HEK293 (cell line): Measurements from ENCODE around the gene ZNF70.
A peak's percentile ranks its signal among the peaks of the same experiment; 100 is the strongest.

ENCODE experiments used
- CTCF ChIA-PET: fragments of 350-600 bp; formaldehyde crosslinking; extraction: SDS; loops from one replicate; lab custom pipeline; 2021; ENCODE audit warnings: antibody characterized with exemption; lab: Yijun Ruan, JAX
- POLR2A ChIA-PET: fragments of 300-600 bp; formaldehyde crosslinking; extraction: SDS; loops from one replicate; lab custom pipeline; 2020; ENCODE audit warnings: antibody characterized with exemption, inconsistent platforms; lab: Yijun Ruan, JAX
- H3K27ac ChIP-seq: fragments of 200-500 bp; sonication (Bioruptor generic); 2 replicates; pipeline ENCODE4 v1.5.1; 2014; ENCODE audit warnings: low read depth, low read length, control low read depth, inconsistent platforms; ENCODE audit errors: extremely low read depth
- H3K36me3 ChIP-seq, 2 experiments: fragments of 200-500 bp in 1 of 2; sonication (Bioruptor generic) in 1 of 2; 1 replicate in 1 of 2; 2 replicates in 1 of 2; pipeline ENCODE4 v1.5.1; 2014 to 2017; ENCODE audit warnings: inconsistent platforms in 2 of 2, low read length in 2 of 2; ENCODE audit not compliant: control insufficient read depth in 2 of 2, insufficient read depth in 1 of 2
- H3K4me1 ChIP-seq: fragments of 200-500 bp; sonication (Bioruptor generic); 2 replicates; pipeline ENCODE4 v1.5.1; 2014; ENCODE audit warnings: mild to moderate bottlenecking, low read length, inconsistent platforms; ENCODE audit not compliant: control insufficient read depth, insufficient read depth
- H3K4me3 ChIP-seq: 2 replicates; pipeline ENCODE4 v1.5.1; 2011; ENCODE audit warnings: low read depth, mild to moderate bottlenecking, control low read depth, low read length, moderate library complexity
- H3K9me3 ChIP-seq: fragments of 200-500 bp; sonication (Bioruptor generic); 2 replicates; pipeline ENCODE4 v1.5.1; 2014; ENCODE audit warnings: low read depth, low read length, inconsistent platforms; ENCODE audit not compliant: control insufficient read depth, insufficient read depth
- FEZF1 ChIP-seq: fragments of 450-650 bp; formaldehyde crosslinking; IDR thresholded peaks from 2 replicates; pipeline ENCODE4 v1.5.1; 2016; ENCODE audit warnings: missing biosample characterization, missing genetic modification characterization
- GLIS1 ChIP-seq: fragments of 450-650 bp; formaldehyde crosslinking; IDR thresholded peaks from 2 replicates; pipeline ENCODE4 v1.5.1; 2016; ENCODE audit warnings: missing biosample characterization, missing genetic modification characterization
- GLIS2 ChIP-seq: fragments of 450-650 bp; formaldehyde crosslinking; IDR thresholded peaks from 2 replicates; pipeline ENCODE4 v1.5.1; 2016; ENCODE audit warnings: missing biosample characterization, missing genetic modification characterization
- IKZF3 ChIP-seq: fragments of 450-650 bp; IDR thresholded peaks from 2 replicates; pipeline ENCODE4 v1.5.0; 2018; ENCODE audit warnings: missing biosample characterization, mild to moderate bottlenecking, missing genetic modification characterization, moderate library complexity
- KLF8 ChIP-seq: fragments of 450-650 bp; formaldehyde crosslinking; IDR thresholded peaks from 2 replicates; pipeline ENCODE4 v1.5.1; 2016; ENCODE audit warnings: missing biosample characterization, missing genetic modification characterization
- OSR2 ChIP-seq: fragments of 450-650 bp; formaldehyde crosslinking; IDR thresholded peaks from 2 replicates; pipeline ENCODE4 v1.5.1; 2016; ENCODE audit warnings: missing biosample characterization, missing genetic modification characterization
- PRDM1 ChIP-seq: fragments of 450-650 bp; formaldehyde crosslinking; IDR thresholded peaks from 2 replicates; pipeline ENCODE4; 2016; ENCODE audit warnings: missing biosample characterization, missing genetic modification characterization
- SCRT1 ChIP-seq: fragments of 450-650 bp; formaldehyde crosslinking; IDR thresholded peaks from 2 replicates; pipeline ENCODE4 v1.5.1; 2016; ENCODE audit warnings: missing biosample characterization, missing genetic modification characterization, borderline replicate concordance
- WT1 ChIP-seq: fragments of 450-650 bp; formaldehyde crosslinking; IDR thresholded peaks from 2 replicates; pipeline ENCODE4 v1.5.1; 2016; ENCODE audit warnings: missing biosample characterization, missing genetic modification characterization
- ZBTB17 ChIP-seq: fragments of 450-650 bp; formaldehyde crosslinking; IDR thresholded peaks from 2 replicates; pipeline ENCODE4 v1.5.1; 2016; ENCODE audit warnings: missing biosample characterization, missing genetic modification characterization
- ZBTB48 ChIP-seq: fragments of 450-650 bp; formaldehyde crosslinking; IDR thresholded peaks from 2 replicates; pipeline ENCODE4 v1.5.1; 2016; ENCODE audit warnings: missing biosample characterization, missing genetic modification characterization
- ZEB2 ChIP-seq: fragments of 450-650 bp; formaldehyde crosslinking; IDR thresholded peaks from 2 replicates; pipeline ENCODE4 v1.5.1; 2016; ENCODE audit warnings: missing biosample characterization, missing genetic modification characterization
- ZNF140 ChIP-seq: fragments of 450-650 bp; formaldehyde crosslinking; IDR thresholded peaks from 2 replicates; pipeline ENCODE4 v1.5.1; 2016; ENCODE audit warnings: missing biosample characterization, missing genetic modification characterization
- ZNF174 ChIP-seq: fragments of 450-650 bp; formaldehyde crosslinking; IDR thresholded peaks from 2 replicates; pipeline ENCODE4 v1.5.0; 2017; ENCODE audit warnings: missing biosample characterization, mild to moderate bottlenecking, missing genetic modification characterization
- ZNF292 ChIP-seq: fragments of 450-650 bp; formaldehyde crosslinking; IDR thresholded peaks from 2 replicates; pipeline ENCODE4 v1.5.1; 2016; ENCODE audit warnings: low read depth, missing biosample characterization, missing genetic modification characterization, borderline replicate concordance
- ZNF311 ChIP-seq: fragments of 450-650 bp; formaldehyde crosslinking; IDR thresholded peaks from 2 replicates; pipeline ENCODE4 v1.5.1; 2017; ENCODE audit warnings: missing biosample characterization, missing genetic modification characterization, borderline replicate concordance
- ZNF37A ChIP-seq: fragments of 450-650 bp; IDR thresholded peaks from 2 replicates; pipeline ENCODE4 v1.5.1; 2018; ENCODE audit warnings: missing biosample characterization, missing genetic modification characterization
- ZNF423 ChIP-seq: fragments of 450-650 bp; formaldehyde crosslinking; IDR thresholded peaks from 2 replicates; pipeline ENCODE4 v1.5.1; 2016; ENCODE audit warnings: missing biosample characterization, missing genetic modification characterization
- ZNF433 ChIP-seq: fragments of 450-650 bp; formaldehyde crosslinking; IDR thresholded peaks from 2 replicates; pipeline ENCODE4 v1.5.1; 2016; ENCODE audit warnings: missing biosample characterization, missing genetic modification characterization, low read depth
- ZNF585B ChIP-seq: fragments of 450-650 bp; formaldehyde crosslinking; IDR thresholded peaks from 2 replicates; pipeline ENCODE4 v1.5.1; 2016; ENCODE audit warnings: missing biosample characterization, missing genetic modification characterization
- ZNF660 ChIP-seq: fragments of 450-650 bp; IDR thresholded peaks from 2 replicates; pipeline ENCODE4 v1.5.1; 2018; ENCODE audit warnings: missing biosample characterization, mild to moderate bottlenecking, missing genetic modification characterization
- ZNF747 ChIP-seq: fragments of 450-650 bp; formaldehyde crosslinking; IDR thresholded peaks from 2 replicates; pipeline ENCODE4 v1.5.1; 2016; ENCODE audit warnings: missing biosample characterization, missing genetic modification characterization
- TF ChIP-seq, protein P1 (sequence below): fragments of 450-650 bp; formaldehyde crosslinking; IDR thresholded peaks from 2 replicates; pipeline ENCODE4 v1.5.1; 2016; ENCODE audit warnings: missing biosample characterization, missing genetic modification characterization
- TF ChIP-seq, protein P2 (sequence below): fragments of 450-650 bp; formaldehyde crosslinking; IDR thresholded peaks from 2 replicates; pipeline ENCODE4 v1.5.1; 2016; ENCODE audit warnings: missing biosample characterization, missing genetic modification characterization

ZNF70 gene

DNA sequence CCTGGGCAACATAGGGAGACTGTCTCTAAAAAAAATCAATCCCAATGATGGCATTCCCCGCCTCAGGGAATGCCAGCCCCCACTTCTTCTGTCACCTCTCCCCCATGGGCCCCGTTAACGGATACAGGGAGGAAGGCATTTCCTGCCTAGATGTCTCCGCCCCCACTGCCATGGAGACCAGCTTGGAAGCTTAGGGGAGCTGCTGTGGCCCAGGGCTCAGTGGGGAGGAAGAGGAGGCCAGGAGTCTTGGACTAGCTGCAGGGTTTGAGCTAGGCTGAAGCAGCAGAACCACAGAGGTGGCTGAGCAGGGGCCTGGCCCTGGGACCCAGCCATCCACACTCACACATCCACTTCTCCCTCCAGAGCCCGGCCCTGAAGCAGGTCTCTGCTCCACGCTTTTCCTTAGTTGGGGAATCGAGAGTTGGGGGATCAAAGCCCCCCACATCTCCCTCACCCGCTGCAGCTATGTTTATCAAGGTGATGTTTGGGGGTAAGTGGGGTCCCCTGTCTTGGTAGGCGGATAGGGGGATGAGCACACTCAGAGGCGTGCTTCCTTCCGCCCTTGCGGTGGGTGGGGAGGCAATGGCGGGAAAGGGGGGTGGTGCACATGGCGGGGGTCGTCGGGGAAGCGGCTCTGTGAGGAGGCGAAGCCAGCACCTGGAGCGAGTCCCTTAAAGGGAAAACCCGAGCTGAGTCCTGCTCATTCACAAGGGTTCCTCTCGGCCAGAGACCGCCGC lies 12.1 kb upstream of the ZNF70 start, which contains the start of gene C22orf15 (continued):
- TF ChIP-seq, protein P1, sequence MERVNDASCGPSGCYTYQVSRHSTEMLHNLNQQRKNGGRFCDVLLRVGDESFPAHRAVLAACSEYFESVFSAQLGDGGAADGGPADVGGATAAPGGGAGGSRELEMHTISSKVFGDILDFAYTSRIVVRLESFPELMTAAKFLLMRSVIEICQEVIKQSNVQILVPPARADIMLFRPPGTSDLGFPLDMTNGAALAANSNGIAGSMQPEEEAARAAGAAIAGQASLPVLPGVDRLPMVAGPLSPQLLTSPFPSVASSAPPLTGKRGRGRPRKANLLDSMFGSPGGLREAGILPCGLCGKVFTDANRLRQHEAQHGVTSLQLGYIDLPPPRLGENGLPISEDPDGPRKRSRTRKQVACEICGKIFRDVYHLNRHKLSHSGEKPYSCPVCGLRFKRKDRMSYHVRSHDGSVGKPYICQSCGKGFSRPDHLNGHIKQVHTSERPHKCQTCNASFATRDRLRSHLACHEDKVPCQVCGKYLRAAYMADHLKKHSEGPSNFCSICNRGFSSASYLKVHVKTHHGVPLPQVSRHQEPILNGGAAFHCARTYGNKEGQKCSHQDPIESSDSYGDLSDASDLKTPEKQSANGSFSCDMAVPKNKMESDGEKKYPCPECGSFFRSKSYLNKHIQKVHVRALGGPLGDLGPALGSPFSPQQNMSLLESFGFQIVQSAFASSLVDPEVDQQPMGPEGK, result no peak
- TF ChIP-seq GLIS1 (tag by site-specific recombination) (0 out of 2 replicates have a peak, but pooled peaks have one; percentile 9), WT1 (tag by site-specific recombination) (no peak), ZNF660 (tag by site-specific recombination) (no peak), GLIS2 (tag by site-specific recombination) (no peak), FEZF1 (tag by site-specific recombination) (0 out of 2 replicates have a peak, but pooled peaks have one; percentile 23), OSR2 (tag by site-specific recombination) (no peak), ZNF433 (no peak), ZBTB48 (peak; percentile 37; the same call in 1 of the 2 replicates), ZNF747 (no peak), ZBTB17 (tag by site-specific recombination) (0 out of 2 replicates have a peak, but pooled peaks have one; percentile 22), ZNF292 (tag by site-specific recombination) (no peak), SCRT1 (no peak), ZNF37A (no peak), ZNF423 (tag by site-specific recombination) (no peak), ZNF140 (tag by site-specific recombination) (no peak)
- TF ChIP-seq, protein P2, sequence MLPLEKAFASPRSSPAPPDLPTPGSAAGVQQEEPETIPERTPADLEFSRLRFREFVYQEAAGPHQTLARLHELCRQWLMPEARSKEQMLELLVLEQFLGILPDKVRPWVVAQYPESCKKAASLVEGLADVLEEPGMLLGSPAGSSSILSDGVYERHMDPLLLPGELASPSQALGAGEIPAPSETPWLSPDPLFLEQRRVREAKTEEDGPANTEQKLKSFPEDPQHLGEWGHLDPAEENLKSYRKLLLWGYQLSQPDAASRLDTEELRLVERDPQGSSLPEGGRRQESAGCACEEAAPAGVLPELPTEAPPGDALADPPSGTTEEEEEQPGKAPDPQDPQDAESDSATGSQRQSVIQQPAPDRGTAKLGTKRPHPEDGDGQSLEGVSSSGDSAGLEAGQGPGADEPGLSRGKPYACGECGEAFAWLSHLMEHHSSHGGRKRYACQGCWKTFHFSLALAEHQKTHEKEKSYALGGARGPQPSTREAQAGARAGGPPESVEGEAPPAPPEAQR, result no peak

DNA sequence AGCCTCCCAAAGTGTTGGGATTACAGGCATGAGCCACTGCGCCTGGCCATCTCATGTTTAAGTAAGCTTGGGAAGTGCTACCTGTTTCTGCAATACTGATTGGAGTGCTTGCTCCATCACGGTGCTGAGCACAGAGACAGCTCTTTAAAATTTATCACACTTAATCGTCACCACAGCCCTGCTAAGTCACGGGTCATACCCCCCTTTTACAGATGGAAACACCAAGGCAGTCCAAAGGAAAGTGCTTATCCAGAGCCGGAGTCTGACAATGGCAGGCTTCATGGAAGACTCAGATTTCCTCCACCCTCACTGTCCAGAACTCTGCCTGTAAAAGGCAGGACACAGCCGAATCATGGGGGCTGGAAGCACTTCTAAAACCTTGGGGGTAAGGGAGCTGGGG lies 9.1 kb upstream of the ZNF70 start:
- Histone ChIP-seq H3K4me3 (no peak overlapping the region), H3K4me1 (no peaks in the 10 kb centered on the region), H3K36me3 (peaks cover 0 to 15% of the 10 kb centered on the region in 2 experiments; a peak in 1 of 3 replicates), H3K27ac (no peak overlapping the region), H3K9me3 (no peaks in the 10 kb centered on the region)
- ChIA-PET POLR2A (interaction anchor here (0.6 to 1.1 kb wide), 2 partner anchors 11 to 44 kb away, joined by 3 to 5 read pairs; no protein-coding TSS in a partner anchor), CTCF (interaction anchor here (0.8 kb wide), 1 partner anchor 222 kb away, joined by 3 read pairs; no protein-coding TSS in a partner anchor)
- TF ChIP-seq IKZF3 (tag by site-specific recombination) (no peak), ZNF311 (tag by site-specific recombination) (no peak)

DNA sequence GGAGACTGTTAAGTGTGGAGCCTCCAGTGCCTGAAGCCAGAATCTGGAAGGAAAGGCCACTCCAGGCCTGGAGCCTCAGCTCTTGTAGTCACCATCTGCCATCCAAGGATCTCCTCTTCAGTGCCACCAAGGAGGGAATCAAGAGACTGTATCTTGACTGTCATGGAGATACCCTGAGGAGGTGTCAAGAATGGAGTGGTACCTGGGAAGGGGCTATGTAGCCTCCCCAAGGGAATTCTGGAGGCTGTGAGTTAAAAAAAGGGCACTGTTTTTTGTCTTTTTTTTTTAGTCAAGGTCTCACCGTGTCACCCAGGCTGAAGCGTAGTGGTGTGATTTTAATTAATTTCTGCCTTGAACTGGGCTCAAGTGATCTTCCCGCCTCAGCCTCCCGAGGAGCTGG lies 8.7 kb upstream of the ZNF70 start:
- ChIA-PET POLR2A (interaction anchor here (0.6 to 1.1 kb wide), 2 partner anchors 10 to 43 kb away, joined by 3 to 5 read pairs; no protein-coding TSS in a partner anchor), CTCF (interaction anchor here (0.8 kb wide), 1 partner anchor 221 kb away, joined by 3 read pairs; no protein-coding TSS in a partner anchor)
- no peaks in the 10 kb centered on the region for H3K4me1 ChIP-seq
- peaks cover 0 to 10% of the 10 kb centered on the region in 2 experiments; a peak in 1 of 3 replicates for H3K36me3 ChIP-seq
- no peak overlapping the region for H3K27ac ChIP-seq
- no peak for TF ChIP-seq ZNF174 (tag by site-specific recombination)
- TF ChIP-seq PRDM1 (tag by site-specific recombination), result no peak
- TF ChIP-seq KLF8 (tag by site-specific recombination), result no peak
- no peak for TF ChIP-seq ZEB2
- TF ChIP-seq ZNF585B (tag by site-specific recombination), result no peak
- H3K4me3 ChIP-seq, result no peak overlapping the region
- no peaks in the 10 kb centered on the region for H3K9me3 ChIP-seq
